ENCODE measurements around the gene CNN1.

The CNN1 gene

GRCh38 chr19:11549386-11549953 is 10.8 kb downstream of the CNN1 start:
- H4K20me1 ChIP-seq (ENCODE audit: insufficient read depth, low read length), result peaks cover 14% of the 10 kb centered on the region; the same call in 1 of the 2 replicates
- no peaks in the 10 kb centered on the region for H3K27me3 ChIP-seq (ENCODE audit: insufficient read depth, low read length, poor library complexity)
- H3K4me1 ChIP-seq (ENCODE audit: insufficient read depth, low read length), result no peaks in the 10 kb centered on the region
- H2AFZ ChIP-seq (ENCODE audit: low read depth, low read length), result no peak overlapping the region
- no peak overlapping the region for H3K9ac ChIP-seq (ENCODE audit: low read depth, low read length)
- H3K79me2 ChIP-seq (ENCODE audit: insufficient read depth, low read length), result no peaks in the 10 kb centered on the region
- H3K36me3 ChIP-seq (ENCODE audit: insufficient read depth, low read length), result peaks cover 29% of the 10 kb centered on the region
- H3K27ac ChIP-seq (ENCODE audit: low read length), result no peak overlapping the region
- TF ChIP-seq, protein P1, sequence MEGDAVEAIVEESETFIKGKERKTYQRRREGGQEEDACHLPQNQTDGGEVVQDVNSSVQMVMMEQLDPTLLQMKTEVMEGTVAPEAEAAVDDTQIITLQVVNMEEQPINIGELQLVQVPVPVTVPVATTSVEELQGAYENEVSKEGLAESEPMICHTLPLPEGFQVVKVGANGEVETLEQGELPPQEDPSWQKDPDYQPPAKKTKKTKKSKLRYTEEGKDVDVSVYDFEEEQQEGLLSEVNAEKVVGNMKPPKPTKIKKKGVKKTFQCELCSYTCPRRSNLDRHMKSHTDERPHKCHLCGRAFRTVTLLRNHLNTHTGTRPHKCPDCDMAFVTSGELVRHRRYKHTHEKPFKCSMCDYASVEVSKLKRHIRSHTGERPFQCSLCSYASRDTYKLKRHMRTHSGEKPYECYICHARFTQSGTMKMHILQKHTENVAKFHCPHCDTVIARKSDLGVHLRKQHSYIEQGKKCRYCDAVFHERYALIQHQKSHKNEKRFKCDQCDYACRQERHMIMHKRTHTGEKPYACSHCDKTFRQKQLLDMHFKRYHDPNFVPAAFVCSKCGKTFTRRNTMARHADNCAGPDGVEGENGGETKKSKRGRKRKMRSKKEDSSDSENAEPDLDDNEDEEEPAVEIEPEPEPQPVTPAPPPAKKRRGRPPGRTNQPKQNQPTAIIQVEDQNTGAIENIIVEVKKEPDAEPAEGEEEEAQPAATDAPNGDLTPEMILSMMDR (IDR thresholded peaks at IDR 0.05; ENCODE audit: borderline replicate concordance, extremely low read depth, low read length, poor library complexity, severe bottlenecking), result no peak
- no peak for TF ChIP-seq EZH2 (IDR thresholded peaks at IDR 0.05; ENCODE audit: borderline replicate concordance, low read depth, low read length, severe bottlenecking)
- no peak for DNase-seq
- no peak overlapping the region for H3K4me2 ChIP-seq (ENCODE audit: insufficient read depth, low read length)
- H3K4me3 ChIP-seq (ENCODE audit: low read depth in 1 of 2, low read length in 2 of 2), result no peak overlapping the region
- ATAC-seq (ENCODE audit: insufficient read depth, low read depth), result no peak
- H3K9me3 ChIP-seq (ENCODE audit: insufficient read depth, low read length, severe bottlenecking), result no peaks in the 10 kb centered on the region

GRCh38 chr19:11550265-11550664 is 11.6 kb downstream of the CNN1 start:
- H3K4me2 ChIP-seq (ENCODE audit: insufficient read depth, low read length), result no peak overlapping the region
- peaks cover 2% of the 10 kb centered on the region for H3K79me2 ChIP-seq (ENCODE audit: insufficient read depth, low read length)
- no peaks in the 10 kb centered on the region for H3K9me3 ChIP-seq (ENCODE audit: insufficient read depth, low read length, severe bottlenecking)
- H3K4me3 ChIP-seq (ENCODE audit: low read depth in 1 of 2, low read length in 2 of 2), result no peak overlapping the region
- H3K27me3 ChIP-seq (ENCODE audit: insufficient read depth, low read length, poor library complexity), result no peaks in the 10 kb centered on the region
- ATAC-seq (ENCODE audit: insufficient read depth, low read depth) (no peak), DNase-seq (no peak)
- peaks cover 15% of the 10 kb centered on the region for H4K20me1 ChIP-seq (ENCODE audit: insufficient read depth, low read length)
- no peaks in the 10 kb centered on the region; the same call in 1 of the 2 replicates for H3K4me1 ChIP-seq (ENCODE audit: insufficient read depth, low read length)
- no peak overlapping the region for H2AFZ ChIP-seq (ENCODE audit: low read depth, low read length)
- peaks cover 33% of the 10 kb centered on the region for H3K36me3 ChIP-seq (ENCODE audit: insufficient read depth, low read length)
- no peak overlapping the region for H3K27ac ChIP-seq (ENCODE audit: low read length)
- H3K9ac ChIP-seq (ENCODE audit: low read depth, low read length), result no peak overlapping the region
- no peak for TF ChIP-seq EZH2 (IDR thresholded peaks at IDR 0.05; ENCODE audit: borderline replicate concordance, low read depth, low read length, severe bottlenecking)
- TF ChIP-seq, protein P1 (IDR thresholded peaks at IDR 0.05; ENCODE audit: borderline replicate concordance, extremely low read depth, low read length, poor library complexity, severe bottlenecking), result no peak

GRCh38 chr19:11551603-11552235 is 13.1 kb downstream of the CNN1 start:
- TF ChIP-seq, protein P1 (IDR thresholded peaks at IDR 0.05; ENCODE audit: borderline replicate concordance, extremely low read depth, low read length, poor library complexity, severe bottlenecking), result peak; percentile 66
- no peak for TF ChIP-seq EZH2 (IDR thresholded peaks at IDR 0.05; ENCODE audit: borderline replicate concordance, low read depth, low read length, severe bottlenecking)
- no peaks in the 10 kb centered on the region for H3K9me3 ChIP-seq (ENCODE audit: insufficient read depth, low read length, severe bottlenecking)
- peaks cover 23% of the 10 kb centered on the region for H4K20me1 ChIP-seq (ENCODE audit: insufficient read depth, low read length)
- no peak overlapping the region for H3K4me3 ChIP-seq (ENCODE audit: low read depth in 1 of 2, low read length in 2 of 2)
- peak; percentile 75 for ATAC-seq (ENCODE audit: insufficient read depth, low read depth)
- DNase-seq, result peak; percentile 36
- peaks cover 15% of the 10 kb centered on the region for H3K79me2 ChIP-seq (ENCODE audit: insufficient read depth, low read length)
- no peak overlapping the region for H3K9ac ChIP-seq (ENCODE audit: low read depth, low read length)
- H3K4me1 ChIP-seq (ENCODE audit: insufficient read depth, low read length), result peaks cover 3% of the 10 kb centered on the region; the same call in 1 of the 2 replicates
- no peaks in the 10 kb centered on the region for H3K27me3 ChIP-seq (ENCODE audit: insufficient read depth, low read length, poor library complexity)
- no peak overlapping the region for H2AFZ ChIP-seq (ENCODE audit: low read depth, low read length)
- peaks cover 41% of the 10 kb centered on the region for H3K36me3 ChIP-seq (ENCODE audit: insufficient read depth, low read length)
- no peak overlapping the region for H3K4me2 ChIP-seq (ENCODE audit: insufficient read depth, low read length)
- H3K27ac ChIP-seq (ENCODE audit: low read length), result no peak overlapping the region

Data from DND-41 (cell line).